Uterine smooth muscle cell (primary cell): ENCODE results near the gene SCN11A. TPM values are rescaled to one million over a fixed set of nuclear protein-coding genes. Genes with fewer than 3 reads are reported as not detected.

ENCODE experiments used
- total RNA-seq: library from RNA; depleted of rRNA; stranded (reverse); fragments of >200 nt; gene quantifications from 2 replicates; pipeline ENCODE4 v1.2.3, GENCODE V29; 2014

The SCN11A gene
- under 0.01 and 0.11 TPM in 2 replicates for total RNA-seq

GRCh38 chr3:39051649-39052561 is at the start of gene SCN11A, which contains the start of gene WDR48:
TSS of gene SCN11A (minus strand) at chr3:39051944. CDS start at chr3:38950362, 101,582 bp downstream.
TSS of gene WDR48 (plus strand) at chr3:39052016. CDS start at chr3:39052026, 10 bp downstream.

Other genes starting within 250 kb of the SCN11A start
- not detected in 2 replicates for gene SCN10A, start 235.7 kb downstream of the SCN11A start, total RNA-seq
- 42.5 and 47.2 TPM in 2 replicates for gene WDR48, start 72 bp upstream of the SCN11A start, total RNA-seq
- 31.0 and 34.9 TPM in 2 replicates for gene GORASP1, start 55.7 kb upstream of the SCN11A start, total RNA-seq
- 3.1 and 3.6 TPM in 2 replicates for gene TTC21A, start 55.7 kb upstream of the SCN11A start, total RNA-seq
- gene CSRNP1, start 101.6 kb upstream of the SCN11A start, total RNA-seq = 6.4 and 10.0 TPM in 2 replicates
- not detected in 2 replicates for gene XIRP1, start 140.7 kb upstream of the SCN11A start, total RNA-seq
- under 0.01 TPM in 1 of 2 replicates, not detected in the other for gene CX3CR1, start 228.1 kb upstream of the SCN11A start, total RNA-seq